Dendritic cell treated with granulocyte-macrophage colony-stimulating factor and Interleukin-4, amounts not matched to agents 40 ng/mL and 50 ng/mL, for 4 days (primary cell): ENCODE results near the gene ATP9B.
"Not testable (repeated sequence)": the region's sequence is repeated elsewhere in the genome, so short reads cannot be mapped to it uniquely, and the experiment has no call there.

Source experiments
- H3K27ac Mint-ChIP-seq: one replicate; pipeline ENCODE4 v1.8.0; 2022; ENCODE audit warnings: mild to moderate bottlenecking, mixed read lengths
- H3K27me3 Mint-ChIP-seq: one replicate; pipeline ENCODE4 v1.8.0; 2022; ENCODE audit warnings: mild to moderate bottlenecking, mixed read lengths
- H3K36me3 Mint-ChIP-seq: one replicate; pipeline ENCODE4 v1.8.0; 2022; ENCODE audit warnings: low read depth, mixed read lengths
- H3K4me1 Mint-ChIP-seq: one replicate; pipeline ENCODE4 v1.8.0; 2022; ENCODE audit warnings: low read depth, mixed read lengths
- H3K4me3 Mint-ChIP-seq: one replicate; pipeline ENCODE4 v1.8.0; 2022; ENCODE audit warnings: mild to moderate bottlenecking, moderate library complexity, mixed read lengths
- H3K9me3 Mint-ChIP-seq: one replicate; pipeline ENCODE4 v1.8.0; 2022; ENCODE audit warnings: mixed read lengths
- intact Hi-C: fragments of 100-400 bp; cut with micrococcal nuclease; formaldehyde crosslinking; loops from one replicate; pipeline ENCODE4 v1.15.0; 2022

ATP9B gene

GRCh38 chr18:79258447-79258846 is 189.3 kb downstream of the ATP9B start:
- intact Hi-C loops, result no loop called here
- no peak overlapping the region for H3K4me3 Mint-ChIP-seq
- peaks cover 59% of the 10 kb centered on the region for H3K36me3 Mint-ChIP-seq
- H3K27ac Mint-ChIP-seq, result no peak overlapping the region
- H3K4me1 Mint-ChIP-seq, result peaks cover 6% of the 10 kb centered on the region
- H3K9me3 Mint-ChIP-seq, result no peaks in the 10 kb centered on the region
- H3K27me3 Mint-ChIP-seq, result no peaks in the 10 kb centered on the region

- intact Hi-C loops, result no loop called here
- Mint-ChIP-seq H3K27me3 (no peaks in the 10 kb centered on the region), H3K4me3 (no peak overlapping the region), H3K27ac (no peak overlapping the region), H3K9me3 (no peaks in the 10 kb centered on the region), H3K36me3 (peaks cover 63% of the 10 kb centered on the region), H3K4me1 (peaks cover 6% of the 10 kb centered on the region)
Observed at GRCh38 chr18:79259218-79259617, 190.0 kb downstream of the ATP9B start.

DNA sequence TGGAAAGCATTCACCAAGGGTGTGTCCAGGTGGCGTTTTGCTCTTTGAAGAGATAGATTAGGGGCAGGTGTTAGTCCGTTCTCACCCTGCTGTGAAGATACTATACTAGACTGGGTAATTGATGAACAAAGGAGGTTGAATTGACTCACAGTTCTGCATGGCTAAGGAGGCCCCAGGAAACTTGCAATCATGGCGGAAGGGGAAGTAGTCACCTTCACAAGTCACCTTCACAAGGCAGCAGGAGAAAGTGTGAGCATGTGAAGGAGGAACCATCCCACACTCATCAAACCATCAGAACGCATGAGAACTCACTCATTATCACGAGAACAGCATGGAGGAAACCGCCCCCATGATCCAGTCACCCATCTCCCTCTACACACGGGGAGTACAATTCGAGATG is 190.8 kb downstream of the ATP9B start:
- peaks cover 6% of the 10 kb centered on the region for H3K4me1 Mint-ChIP-seq

GRCh38 chr18:79260510-79260909 is 191.3 kb downstream of the ATP9B start:
- H3K4me3 Mint-ChIP-seq, result no peak overlapping the region
- intact Hi-C loops, result no loop called here
- no peaks in the 10 kb centered on the region for H3K27me3 Mint-ChIP-seq
- peaks cover 60% of the 10 kb centered on the region for H3K36me3 Mint-ChIP-seq
- peaks cover 7% of the 10 kb centered on the region for H3K9me3 Mint-ChIP-seq
- H3K27ac Mint-ChIP-seq, result no peak overlapping the region
- peaks cover 6% of the 10 kb centered on the region for H3K4me1 Mint-ChIP-seq

More for the DNA sequence above, 190.8 kb downstream of the ATP9B start:
- Mint-ChIP-seq H3K9me3 (peaks cover 5% of the 10 kb centered on the region), H3K4me3 (no peak overlapping the region), H3K27me3 (no peaks in the 10 kb centered on the region), H3K27ac (no peak overlapping the region), H3K36me3 (peaks cover 61% of the 10 kb centered on the region)
- intact Hi-C loops, result no loop called here

GRCh38 chr18:79265068-79265467 is 195.9 kb downstream of the ATP9B start:
- H3K9me3 Mint-ChIP-seq, H3K4me1 Mint-ChIP-seq, H3K27ac Mint-ChIP-seq, H3K27me3 Mint-ChIP-seq, H3K4me3 Mint-ChIP-seq, intact Hi-C loops: not testable (repeated sequence)
- peaks cover 50% of the 10 kb centered on the region for H3K36me3 Mint-ChIP-seq

GRCh38 chr18:79271812-79272211 is 202.6 kb downstream of the ATP9B start:
- H3K4me1 Mint-ChIP-seq, H3K27me3 Mint-ChIP-seq, intact Hi-C loops, H3K4me3 Mint-ChIP-seq, H3K27ac Mint-ChIP-seq, H3K9me3 Mint-ChIP-seq: not testable (repeated sequence)
- H3K36me3 Mint-ChIP-seq, result peaks cover 54% of the 10 kb centered on the region

DNA sequence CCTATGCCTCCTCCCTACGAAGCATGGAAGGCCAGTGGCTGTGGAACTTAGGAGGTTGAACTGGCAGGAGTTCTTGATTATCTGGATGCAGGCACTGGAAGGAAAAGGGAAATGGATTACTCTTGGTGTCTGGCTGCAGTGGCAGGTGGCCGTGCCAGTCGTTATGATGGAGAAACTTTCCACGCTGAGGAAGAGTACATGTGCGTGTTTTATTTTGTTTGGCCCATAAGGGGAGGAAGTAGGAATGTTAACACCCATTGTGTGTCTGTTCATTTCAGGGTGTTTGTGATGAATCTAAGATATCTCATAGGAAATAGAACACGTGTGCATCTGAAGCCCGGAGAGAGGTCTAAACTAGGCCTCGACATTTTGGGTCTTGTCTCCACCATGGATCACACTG is 203.7 kb downstream of the ATP9B start:
- Mint-ChIP-seq H3K36me3 (peaks cover 56% of the 10 kb centered on the region), H3K27me3 (no peaks in the 10 kb centered on the region), H3K27ac (no peak overlapping the region), H3K4me3 (no peak overlapping the region), H3K9me3 (no peaks in the 10 kb centered on the region), H3K4me1 (no peaks in the 10 kb centered on the region)
- intact Hi-C loops, result no loop called here

DNA sequence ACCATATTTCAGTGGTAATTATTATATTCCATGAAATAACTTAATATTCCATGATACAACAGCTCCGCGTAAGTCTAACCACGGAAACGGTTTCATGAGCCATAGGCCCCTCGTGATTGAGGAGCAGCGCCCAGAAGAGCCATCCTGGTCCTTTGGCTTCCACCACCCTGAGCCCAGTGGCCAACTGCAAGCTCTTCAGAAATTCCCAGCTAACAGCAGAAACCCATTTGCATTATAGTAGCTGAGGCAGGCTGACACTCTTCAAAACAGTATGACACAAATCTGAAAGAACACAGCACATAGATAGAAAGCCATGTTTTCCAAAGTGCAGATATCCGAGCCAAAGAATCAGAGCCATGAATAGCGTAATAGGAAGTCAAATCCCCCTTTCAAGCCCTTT is 205.6 kb downstream of the ATP9B start:
- intact Hi-C loops, result no loop called here
- Mint-ChIP-seq H3K27ac (no peak overlapping the region), H3K36me3 (peaks cover 57% of the 10 kb centered on the region), H3K4me1 (no peaks in the 10 kb centered on the region), H3K27me3 (no peaks in the 10 kb centered on the region), H3K9me3 (no peaks in the 10 kb centered on the region), H3K4me3 (no peak overlapping the region)

DNA sequence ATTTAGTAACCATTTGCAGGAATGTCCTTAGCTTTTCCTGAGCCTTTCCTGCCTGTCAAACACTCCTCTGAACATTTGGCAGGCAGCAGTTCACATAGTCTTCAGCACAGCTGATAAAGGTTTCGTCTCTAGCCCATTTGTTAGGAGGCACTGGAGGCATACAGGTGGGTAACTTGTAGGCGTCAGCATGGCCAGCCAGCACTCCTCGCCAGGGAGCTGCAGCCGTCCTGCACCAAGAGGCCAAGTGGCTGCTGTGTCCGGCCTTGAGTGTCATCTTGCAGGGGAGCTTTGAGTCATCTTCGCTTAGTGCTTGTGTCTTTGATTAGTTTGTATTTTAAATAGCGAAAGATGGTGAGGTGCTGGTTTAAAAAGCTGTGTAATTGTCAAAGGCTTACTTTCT is 206.3 kb downstream of the ATP9B start:
- peaks cover 56% of the 10 kb centered on the region for H3K36me3 Mint-ChIP-seq
- H3K4me3 Mint-ChIP-seq, result no peak overlapping the region
- no peaks in the 10 kb centered on the region for H3K4me1 Mint-ChIP-seq
- no peaks in the 10 kb centered on the region for H3K9me3 Mint-ChIP-seq
- no peak overlapping the region for H3K27ac Mint-ChIP-seq
- intact Hi-C loops, result no loop called here
- H3K27me3 Mint-ChIP-seq, result no peaks in the 10 kb centered on the region

- Mint-ChIP-seq H3K9me3 (no peaks in the 10 kb centered on the region), H3K4me1 (no peaks in the 10 kb centered on the region), H3K27me3 (no peaks in the 10 kb centered on the region), H3K4me3 (no peak overlapping the region), H3K36me3 (peaks cover 51% of the 10 kb centered on the region), H3K27ac (no peak overlapping the region)
- intact Hi-C loops, result no loop called here
Observed at GRCh38 chr18:79275992-79276391, 206.8 kb downstream of the ATP9B start.

DNA sequence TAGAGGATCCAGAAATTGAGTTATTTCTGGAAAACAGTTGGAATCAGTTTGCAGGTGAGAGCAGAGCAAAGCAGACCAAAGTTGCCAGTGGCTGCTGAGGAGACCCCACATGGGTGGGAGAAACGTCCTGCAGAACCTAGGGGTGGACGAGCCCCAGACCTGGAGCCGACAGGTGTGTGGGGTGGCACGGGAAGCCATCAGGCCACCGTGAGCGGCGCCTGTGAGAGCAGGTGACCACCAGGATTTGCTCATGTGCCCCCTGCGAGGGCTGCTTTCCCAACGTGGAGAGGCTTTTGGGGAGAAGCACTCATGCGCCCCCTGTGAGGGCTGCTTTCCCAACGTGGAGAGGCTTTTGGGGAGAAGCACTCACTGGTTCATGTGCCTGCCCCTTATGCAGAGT is 209.7 kb downstream of the ATP9B start:
- Mint-ChIP-seq H3K36me3 (peaks cover 58% of the 10 kb centered on the region), H3K4me3 (no peak overlapping the region), H3K27me3 (no peaks in the 10 kb centered on the region), H3K4me1 (no peaks in the 10 kb centered on the region), H3K27ac (no peak overlapping the region), H3K9me3 (no peaks in the 10 kb centered on the region)
- intact Hi-C loops, result no loop called here

GRCh38 chr18:79283131-79283810 is 214.1 kb downstream of the ATP9B start:
- Mint-ChIP-seq H3K27me3 (no peaks in the 10 kb centered on the region), H3K4me3 (no peak overlapping the region), H3K36me3 (peaks cover 45% of the 10 kb centered on the region), H3K4me1 (no peaks in the 10 kb centered on the region), H3K9me3 (no peaks in the 10 kb centered on the region), H3K27ac (no peak overlapping the region)
- intact Hi-C loops, result no loop called here

- intact Hi-C loops, result no loop called here
- Mint-ChIP-seq H3K27ac (no peak overlapping the region), H3K9me3 (peaks cover under 1% of the 10 kb centered on the region), H3K36me3 (peaks cover 41% of the 10 kb centered on the region), H3K4me3 (no peak overlapping the region), H3K4me1 (no peaks in the 10 kb centered on the region), H3K27me3 (no peaks in the 10 kb centered on the region)
Observed at GRCh38 chr18:79283929-79284328, 214.7 kb downstream of the ATP9B start.

DNA sequence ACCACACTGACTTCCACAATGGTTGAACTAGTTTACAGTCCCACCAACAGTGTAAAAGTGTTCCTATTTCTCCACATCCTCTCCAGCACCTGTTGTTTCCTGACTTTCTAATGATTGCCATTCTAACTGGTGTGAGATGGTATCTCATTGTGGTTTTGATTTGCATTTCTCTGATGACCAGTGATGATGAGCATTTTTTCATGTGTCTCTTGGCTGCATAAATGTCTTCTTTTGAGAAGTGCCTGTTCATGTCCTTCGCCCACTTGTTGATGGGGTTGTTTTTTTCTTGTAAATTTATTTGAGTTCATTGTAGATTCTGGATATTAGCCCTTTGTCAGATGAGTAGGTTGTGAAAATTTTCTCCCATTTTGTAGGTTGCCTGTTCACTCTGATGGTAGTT is 216.0 kb downstream of the ATP9B start:
- intact Hi-C loops, H3K27ac Mint-ChIP-seq, H3K4me3 Mint-ChIP-seq, H3K9me3 Mint-ChIP-seq, H3K27me3 Mint-ChIP-seq, H3K4me1 Mint-ChIP-seq: not testable (repeated sequence)
- peaks cover 44% of the 10 kb centered on the region for H3K36me3 Mint-ChIP-seq

GRCh38 chr18:79290409-79290808 is 221.2 kb downstream of the ATP9B start:
- H3K4me1 Mint-ChIP-seq, intact Hi-C loops, H3K27me3 Mint-ChIP-seq, H3K4me3 Mint-ChIP-seq, H3K27ac Mint-ChIP-seq, H3K9me3 Mint-ChIP-seq: not testable (repeated sequence)
- H3K36me3 Mint-ChIP-seq, result peaks cover 46% of the 10 kb centered on the region
